HPDE6-E6E7 (cell line): ENCODE data around the gene CDCP1.

Experiments used
- DNase-seq: peaks from one replicate; pipeline ENCODE4 v3.0.0; 2011; ENCODE audit warnings: missing footprints; ENCODE audit errors: extremely low spot score

Gene CDCP1

GRCh38 chr3:45113625-45114050 is 32.5 kb downstream of the CDCP1 start:
- no peak for DNase-seq

DNA sequence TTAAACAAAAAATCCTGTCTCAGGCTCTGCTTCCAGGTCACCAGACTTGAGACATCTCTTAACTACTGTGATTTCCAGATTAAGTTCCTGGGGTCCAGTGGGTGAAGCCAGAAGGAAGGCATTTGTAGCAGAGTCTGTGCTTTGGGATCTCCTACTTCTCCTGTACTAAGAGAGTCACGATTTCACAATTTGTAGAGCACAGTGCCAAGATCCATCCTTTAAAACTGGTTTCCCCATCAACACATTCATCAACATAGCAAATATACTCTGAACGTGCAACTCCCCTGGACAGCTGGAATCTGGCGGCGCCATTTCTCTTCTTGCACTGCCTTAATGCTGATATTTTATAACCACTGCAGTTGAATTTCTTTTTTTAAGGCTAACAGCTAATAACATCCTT is 33.2 kb downstream of the CDCP1 start:
- no peak for DNase-seq

- no peak for DNase-seq
Measured at GRCh38 chr3:45110509-45110833, 35.7 kb downstream of the CDCP1 start.

- no peak for DNase-seq
Measured at GRCh38 chr3:45109771-45110508, 36.2 kb downstream of the CDCP1 start.

DNA sequence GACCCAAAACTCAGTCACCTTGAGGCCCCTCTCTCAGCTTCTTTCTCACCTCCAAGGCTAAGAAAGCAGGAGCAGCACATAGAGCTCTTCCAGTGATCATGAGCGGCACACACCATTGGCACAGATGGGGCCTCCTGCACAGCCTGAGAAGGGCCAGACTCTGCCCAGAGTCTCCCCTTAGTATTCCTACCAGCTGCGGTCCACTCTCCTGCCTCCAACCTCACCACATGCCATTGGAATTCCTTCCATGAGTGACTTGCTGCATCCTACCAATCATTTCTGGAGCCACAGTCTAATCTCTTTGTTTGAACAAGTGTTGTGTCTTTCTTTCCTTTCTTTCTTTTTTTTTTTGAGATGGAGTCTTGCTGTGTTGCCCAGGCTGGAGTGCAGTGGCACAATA is 39.3 kb downstream of the CDCP1 start:
- DNase-seq, result no peak

DNA sequence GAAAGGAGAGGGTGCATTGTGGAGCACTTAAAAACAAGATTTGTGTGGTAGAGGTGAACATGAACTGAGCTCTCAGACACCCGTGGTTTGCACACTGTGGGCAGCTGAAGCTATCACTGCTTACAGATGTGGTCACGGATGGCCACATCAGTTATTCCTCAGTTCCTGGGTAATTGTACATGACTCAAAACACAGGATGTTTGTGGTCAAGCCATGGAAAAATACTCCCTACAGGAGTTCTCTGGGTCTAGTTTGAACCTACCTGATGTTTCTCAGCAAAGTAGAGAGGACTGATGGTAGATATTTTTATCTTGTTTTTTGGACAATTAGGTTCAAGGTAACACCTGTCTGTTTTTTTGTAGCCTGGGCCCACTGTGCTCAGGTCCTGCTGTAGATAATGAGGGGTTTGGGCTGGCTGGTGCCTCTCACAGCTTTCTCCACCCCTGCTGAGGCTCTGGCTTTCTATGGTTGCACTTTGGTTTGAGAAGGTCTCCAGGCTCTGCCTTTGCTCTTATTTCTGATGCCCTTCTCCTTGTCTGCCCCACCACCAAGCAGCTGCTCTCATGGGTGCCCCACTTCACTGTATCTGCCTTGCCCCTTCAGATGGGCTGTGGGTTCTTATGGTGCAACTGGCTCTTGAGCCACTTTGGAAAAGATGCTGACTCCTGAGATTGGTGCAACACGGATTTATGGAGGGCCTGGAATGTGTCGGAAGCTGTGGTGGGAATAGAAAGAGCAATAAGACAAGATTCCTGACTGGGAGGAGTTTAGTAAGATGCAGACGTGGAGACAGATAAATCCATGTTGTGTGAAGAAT is 40.1 kb downstream of the CDCP1 start:
- DNase-seq, result no peak

DNA sequence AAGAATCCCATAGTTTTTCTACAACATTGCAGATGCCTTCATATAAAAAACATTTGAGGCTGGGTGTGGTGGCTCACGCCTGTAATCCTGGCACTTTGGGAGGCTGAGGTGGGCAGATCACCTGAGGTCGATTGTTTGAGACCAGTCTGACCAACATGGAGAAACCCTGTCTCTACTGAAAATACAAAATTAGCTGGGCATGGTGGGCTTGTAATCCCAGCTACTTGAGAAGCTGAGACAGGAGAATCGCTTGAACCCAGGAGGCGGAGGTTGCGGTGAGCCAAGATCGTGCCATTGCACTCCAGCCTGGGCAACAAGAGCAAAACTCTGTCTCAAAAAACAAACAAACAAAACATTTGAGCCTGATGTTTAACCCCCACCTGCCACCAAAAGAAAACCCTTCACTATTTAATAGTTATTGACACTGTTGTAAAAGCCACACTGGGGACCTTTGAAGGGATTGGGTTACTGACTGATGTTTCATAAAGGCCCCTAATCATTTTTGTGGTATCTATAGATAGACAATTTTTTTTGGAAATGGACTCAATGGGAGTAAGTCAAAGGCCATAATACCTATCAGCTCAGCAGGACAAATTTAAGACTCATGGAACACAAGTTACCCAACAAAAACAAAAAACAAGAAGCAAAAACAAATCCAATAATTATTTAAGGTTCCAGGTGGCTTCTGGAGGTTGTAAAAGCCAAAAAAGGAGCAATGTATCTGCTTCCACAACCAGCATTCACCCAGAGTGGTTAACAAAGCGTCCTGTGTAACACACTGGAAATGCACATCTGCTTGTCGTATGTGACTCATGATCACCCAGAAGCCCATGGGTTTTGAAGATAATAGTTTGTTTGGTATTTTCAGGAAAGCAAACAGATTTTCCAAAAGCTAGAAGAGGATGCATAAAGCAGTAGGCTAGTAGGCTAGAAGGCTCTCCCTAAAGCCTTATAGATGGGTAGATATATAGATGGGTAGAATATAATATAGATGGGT is 41.2 kb downstream of the CDCP1 start:
- no peak for DNase-seq

GRCh38 chr3:45103753-45104714 is 42.1 kb downstream of the CDCP1 start:
- DNase-seq, result no peak

DNA sequence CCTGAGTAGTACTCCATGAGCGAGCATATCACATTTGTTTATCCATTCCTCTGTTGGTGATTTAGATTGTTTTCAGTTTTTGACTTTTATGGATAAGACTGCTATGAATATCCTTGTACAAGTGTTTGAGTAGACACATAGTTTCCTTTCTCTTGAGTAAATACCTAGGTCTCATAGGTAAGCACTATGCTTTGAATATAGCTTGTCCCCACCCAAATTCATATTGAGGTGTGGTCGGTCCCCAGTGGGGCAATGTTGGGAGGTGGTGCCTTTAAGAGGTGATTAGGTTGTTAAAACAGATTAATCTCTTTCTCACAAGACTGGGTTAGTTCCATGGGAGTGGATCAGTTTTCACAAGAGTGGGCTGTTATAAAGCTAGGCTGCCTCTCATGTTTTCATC is 42.8 kb downstream of the CDCP1 start:
- DNase-seq, result no peak

DNA sequence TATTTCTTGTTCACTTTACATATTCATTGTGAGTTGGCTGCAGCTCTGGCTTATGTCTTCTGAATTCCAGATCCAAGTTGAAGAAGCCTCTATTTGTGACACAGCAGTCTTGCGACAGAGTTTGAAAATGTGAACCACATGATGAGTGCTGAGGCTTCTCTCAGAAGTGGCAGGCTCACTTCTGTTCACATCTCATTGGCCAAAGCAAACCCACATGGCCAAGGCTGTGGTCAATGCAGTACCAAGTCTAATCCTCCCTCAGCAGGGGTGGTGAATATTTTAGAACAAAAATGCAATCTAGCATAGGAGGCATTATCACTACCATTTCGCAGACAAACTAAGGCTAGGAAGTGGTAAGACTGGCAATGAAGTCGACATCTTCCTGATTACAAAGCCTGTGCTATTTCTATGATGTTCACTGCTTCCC is 45.2 kb downstream of the CDCP1 start:
- no peak for DNase-seq

DNA sequence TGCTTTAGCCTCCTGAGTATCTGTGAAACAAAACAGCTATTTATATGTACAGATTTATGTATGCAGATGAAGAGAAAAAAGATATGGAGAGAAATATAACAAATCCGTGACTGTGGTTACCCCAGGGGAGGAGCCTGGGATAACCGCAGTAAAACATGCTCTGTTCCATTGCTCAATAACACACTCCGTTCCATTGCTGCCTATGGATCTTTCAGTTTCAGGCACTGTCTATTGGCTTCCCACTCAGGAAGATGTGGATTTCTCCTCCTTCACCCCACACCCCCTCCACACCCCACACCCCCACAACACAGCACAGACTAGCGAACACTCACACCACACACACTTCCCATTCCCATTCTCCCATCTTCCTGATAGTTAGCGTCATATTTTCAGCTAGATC is 47.9 kb downstream of the CDCP1 start:
- DNase-seq, result no peak

DNA sequence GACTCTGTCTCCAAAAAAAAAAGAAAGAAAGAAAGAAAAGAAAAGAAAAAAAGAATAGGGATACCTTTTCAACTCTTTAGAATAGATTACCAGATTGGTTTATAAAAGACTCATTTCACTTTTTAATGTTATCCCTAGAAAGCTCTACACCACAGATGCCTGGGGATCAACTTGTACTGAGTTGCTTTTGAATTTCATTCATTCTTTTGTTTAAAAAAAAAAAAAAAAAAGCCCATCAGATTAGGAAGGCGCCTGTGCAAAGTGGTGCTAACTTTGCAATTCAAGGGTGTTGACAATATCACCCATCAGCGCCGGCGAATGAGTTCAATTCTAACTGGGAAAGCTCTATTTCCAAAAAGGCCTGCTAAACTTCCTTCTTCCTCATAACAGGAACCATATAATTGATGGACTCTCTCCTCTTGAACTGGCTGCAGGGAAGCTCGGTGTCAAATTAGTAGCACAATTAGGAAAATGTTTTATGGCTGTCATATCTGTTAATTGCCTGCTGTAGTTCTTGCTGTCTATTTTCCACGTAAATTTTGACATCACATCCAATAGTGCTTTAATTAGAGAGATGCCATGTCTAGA is 48.8 kb downstream of the CDCP1 start:
- DNase-seq, result no peak

DNA sequence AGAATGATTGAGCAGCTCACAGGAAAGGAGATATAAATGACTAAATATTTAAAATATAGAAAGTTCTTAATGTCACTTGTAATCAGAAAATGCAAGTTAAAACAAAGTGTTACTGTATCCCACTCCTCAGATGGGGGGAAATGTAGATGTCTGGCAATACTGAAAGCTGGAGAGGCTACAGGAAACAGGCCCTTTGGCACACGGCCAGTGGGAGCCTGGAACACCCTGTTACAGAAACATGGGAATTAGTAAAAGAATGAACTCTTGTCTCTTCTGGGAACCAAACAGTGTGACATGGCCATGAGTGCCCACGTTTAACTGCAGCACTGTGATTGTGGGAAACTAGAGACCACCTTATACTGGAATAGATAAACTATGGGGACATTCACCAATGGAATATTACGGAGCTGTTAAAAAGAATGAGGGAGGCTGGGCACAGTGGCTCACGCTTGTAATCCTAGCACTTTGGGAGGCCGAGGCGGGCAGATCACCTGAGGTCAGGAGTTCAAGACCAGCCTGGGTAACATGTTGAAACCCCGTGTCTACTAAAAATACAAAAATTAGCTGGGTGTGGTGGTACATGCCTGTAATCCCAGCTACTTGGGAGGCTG is 50.2 kb downstream of the CDCP1 start:
- DNase-seq, result no peak

- DNase-seq, result no peak
Measured at GRCh38 chr3:45093176-45093575, 53.0 kb downstream of the CDCP1 start.

- peak; percentile 69 for DNase-seq
Measured at GRCh38 chr3:45092132-45093031, 53.8 kb downstream of the CDCP1 start.

- DNase-seq, result no peak
Measured at GRCh38 chr3:45090855-45091254, 55.3 kb downstream of the CDCP1 start.

DNA sequence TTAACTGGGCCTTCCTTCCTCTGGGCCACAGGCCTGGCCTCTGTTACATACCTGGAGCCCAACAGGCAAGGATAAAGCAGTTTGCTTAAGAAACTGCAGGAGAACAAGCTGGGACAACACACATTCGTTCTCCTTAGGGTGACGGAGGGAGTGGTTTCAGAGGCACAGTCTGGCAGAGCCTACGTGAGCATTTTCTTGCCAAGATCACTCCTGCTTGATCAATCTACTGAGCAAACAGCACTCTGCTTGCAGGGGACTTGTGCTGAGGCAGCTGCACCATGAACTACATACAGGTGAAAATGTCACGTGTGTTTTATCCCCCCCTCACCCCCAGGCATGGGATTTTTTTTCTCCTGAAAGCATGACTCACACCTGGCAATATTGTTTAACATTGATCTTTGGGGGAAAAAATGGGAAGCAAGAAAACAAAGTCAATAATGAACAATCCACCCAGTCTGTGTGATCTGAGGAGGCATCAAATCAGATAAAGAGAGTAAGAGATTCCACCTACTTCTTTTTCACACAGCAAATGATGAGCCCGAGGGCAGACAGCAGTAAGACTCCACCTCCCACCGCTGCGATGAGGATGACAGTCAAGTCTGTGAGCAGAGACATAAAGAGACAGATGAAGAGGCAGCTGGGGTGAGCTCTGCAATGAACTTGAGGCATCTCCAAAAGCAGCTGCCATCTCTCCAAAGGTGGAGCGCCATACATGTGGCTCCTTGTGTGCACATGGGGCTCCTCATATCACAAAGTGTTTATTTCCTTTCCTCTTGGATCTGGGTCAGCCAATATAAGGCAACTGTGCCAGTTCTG is 57.4 kb downstream of the CDCP1 start:
- DNase-seq, result no peak

DNA sequence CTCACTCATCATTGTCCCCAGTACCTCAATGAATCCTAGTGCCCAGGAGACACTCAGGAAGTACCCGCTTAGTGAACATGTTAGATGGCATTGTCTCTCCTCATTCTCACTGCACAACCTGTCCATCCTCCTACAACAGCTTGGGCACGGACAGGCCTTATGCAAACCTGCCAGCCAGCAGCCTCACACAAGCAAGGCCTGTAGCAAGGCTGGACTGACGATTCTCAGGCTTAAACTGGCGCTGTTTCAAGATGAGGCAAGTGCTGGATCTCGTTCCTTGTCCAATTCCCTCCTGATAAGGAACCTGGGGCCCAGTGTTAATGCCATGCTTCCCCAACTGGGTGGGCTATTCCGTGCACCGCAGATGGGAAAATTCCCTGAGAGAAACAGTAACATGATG is 59.0 kb downstream of the CDCP1 start:
- no peak for DNase-seq
